Measurements from ENCODE around the gene CLIC4. TPM values are rescaled to one million over a fixed set of nuclear protein-coding genes. Genes with fewer than 3 reads are reported as not detected.

CLIC4 gene
- polyA plus RNA-seq, 1 donor (not counting 4 experiments of a cell fraction or from before 2014, with no cell fraction given): 130 TPM

DNA sequence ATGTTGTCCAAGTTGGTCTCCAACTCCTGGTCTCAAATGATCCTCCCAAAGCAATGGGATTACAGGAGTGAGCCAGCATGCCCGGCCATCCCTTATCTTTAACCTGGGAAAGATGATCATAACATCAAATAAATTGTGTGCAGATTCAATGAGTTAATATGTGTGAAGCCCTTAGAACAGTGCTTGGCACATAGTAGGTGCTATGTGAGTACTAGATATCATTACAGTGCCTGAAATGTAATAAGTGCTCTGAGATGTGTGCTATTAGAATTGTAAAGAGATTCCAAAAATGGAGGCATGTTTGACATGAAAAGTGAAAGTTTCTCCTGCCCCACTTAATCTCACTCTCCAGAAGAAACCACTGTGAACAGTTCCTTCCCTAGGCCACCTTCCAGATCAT is 113.0 kb downstream of the CLIC4 start:
- H3K79me2 ChIP-seq (ENCODE audit: control insufficient read depth, insufficient read depth, low read length): no peaks in the 10 kb centered on the region
- DNase-seq (ENCODE audit: low read depth, low spot score) (no peak), FAIRE-seq (no peak)
- no peaks in the 10 kb centered on the region for H4K20me1 ChIP-seq (ENCODE audit: control insufficient read depth, extremely low read depth, insufficient read depth, low read length)
- peaks cover 2% of the 10 kb centered on the region for H3K4me1 ChIP-seq (ENCODE audit: control insufficient read depth, extremely low read depth, insufficient read depth, low read length)
- H3K36me3 ChIP-seq (ENCODE audit: control insufficient read depth in 2 of 2, extremely low read depth in 1 of 2, insufficient read depth in 2 of 2, low read length in 2 of 2): no peaks in the 10 kb centered on the region
- no peak overlapping the region for H3K27ac ChIP-seq (ENCODE audit: control insufficient read depth, insufficient read depth, low read length)
- H3K9ac ChIP-seq (ENCODE audit: control insufficient read depth, extremely low read depth, insufficient read depth, low read length): no peak overlapping the region
- no peak overlapping the region for H3K4me3 ChIP-seq (ENCODE audit: control insufficient read depth in 2 of 3, extremely low read depth in 1 of 3, insufficient read depth in 2 of 3, low read depth in 1 of 3, low read length in 3 of 3)
- TF ChIP-seq, protein P1, sequence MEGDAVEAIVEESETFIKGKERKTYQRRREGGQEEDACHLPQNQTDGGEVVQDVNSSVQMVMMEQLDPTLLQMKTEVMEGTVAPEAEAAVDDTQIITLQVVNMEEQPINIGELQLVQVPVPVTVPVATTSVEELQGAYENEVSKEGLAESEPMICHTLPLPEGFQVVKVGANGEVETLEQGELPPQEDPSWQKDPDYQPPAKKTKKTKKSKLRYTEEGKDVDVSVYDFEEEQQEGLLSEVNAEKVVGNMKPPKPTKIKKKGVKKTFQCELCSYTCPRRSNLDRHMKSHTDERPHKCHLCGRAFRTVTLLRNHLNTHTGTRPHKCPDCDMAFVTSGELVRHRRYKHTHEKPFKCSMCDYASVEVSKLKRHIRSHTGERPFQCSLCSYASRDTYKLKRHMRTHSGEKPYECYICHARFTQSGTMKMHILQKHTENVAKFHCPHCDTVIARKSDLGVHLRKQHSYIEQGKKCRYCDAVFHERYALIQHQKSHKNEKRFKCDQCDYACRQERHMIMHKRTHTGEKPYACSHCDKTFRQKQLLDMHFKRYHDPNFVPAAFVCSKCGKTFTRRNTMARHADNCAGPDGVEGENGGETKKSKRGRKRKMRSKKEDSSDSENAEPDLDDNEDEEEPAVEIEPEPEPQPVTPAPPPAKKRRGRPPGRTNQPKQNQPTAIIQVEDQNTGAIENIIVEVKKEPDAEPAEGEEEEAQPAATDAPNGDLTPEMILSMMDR (optimal IDR thresholded peaks at IDR 0.05 in 1 of 3, IDR thresholded peaks at IDR 0.05 in 1 of 3, conservative IDR thresholded peaks at IDR 0.05 in 1 of 3; ENCODE audit: extremely low read depth in 1 of 3, insufficient read depth in 2 of 3, low read length in 3 of 3): no peak
- TF ChIP-seq EZH2 (IDR thresholded peaks at IDR 0.05; ENCODE audit: low read length): no peak
- no peaks in the 10 kb centered on the region for H3K9me1 ChIP-seq (ENCODE audit: control insufficient read depth, extremely low read depth, insufficient read depth, low read length)
- dilution Hi-C loops (cut with MboI; ENCODE audit: extremely low pct_ligation_motif_present, low sequenced_read_pairs): no loop called here
- H2AFZ ChIP-seq (ENCODE audit: control insufficient read depth, low read length): no peak overlapping the region
- no peak overlapping the region for H3K4me2 ChIP-seq (ENCODE audit: control insufficient read depth, extremely low read depth, insufficient read depth, low read depth, low read length)
- H3K9me3 ChIP-seq (ENCODE audit: control insufficient read depth, low read depth, low read length): no peaks in the 10 kb centered on the region
- H3K27me3 ChIP-seq (ENCODE audit: control insufficient read depth, extremely low read depth, insufficient read depth, low read length): peaks cover 18% of the 10 kb centered on the region

GRCh38 chr1:24859063-24860010 is 114.1 kb downstream of the CLIC4 start:
- dilution Hi-C loops (cut with MboI; ENCODE audit: extremely low pct_ligation_motif_present, low sequenced_read_pairs): no loop called here
- Histone ChIP-seq H3K36me3 (ENCODE audit: control insufficient read depth in 2 of 2, extremely low read depth in 1 of 2, insufficient read depth in 2 of 2, low read length in 2 of 2) (no peaks in the 10 kb centered on the region), H3K9ac (ENCODE audit: control insufficient read depth, extremely low read depth, insufficient read depth, low read length) (no peak overlapping the region), H4K20me1 (ENCODE audit: control insufficient read depth, extremely low read depth, insufficient read depth, low read length) (no peaks in the 10 kb centered on the region), H3K27me3 (ENCODE audit: control insufficient read depth, extremely low read depth, insufficient read depth, low read length) (peaks cover 18% of the 10 kb centered on the region), H3K9me3 (ENCODE audit: control insufficient read depth, low read depth, low read length) (no peaks in the 10 kb centered on the region), H3K27ac (ENCODE audit: control insufficient read depth, insufficient read depth, low read length) (no peak overlapping the region), H3K4me1 (ENCODE audit: control insufficient read depth, extremely low read depth, insufficient read depth, low read length) (peaks cover 2% of the 10 kb centered on the region), H3K4me2 (ENCODE audit: control insufficient read depth, extremely low read depth, insufficient read depth, low read depth, low read length) (no peak overlapping the region), H3K4me3 (ENCODE audit: control insufficient read depth in 2 of 3, extremely low read depth in 1 of 3, insufficient read depth in 2 of 3, low read depth in 1 of 3, low read length in 3 of 3) (no peak overlapping the region), H2AFZ (ENCODE audit: control insufficient read depth, low read length) (no peak overlapping the region), H3K79me2 (ENCODE audit: control insufficient read depth, insufficient read depth, low read length) (no peaks in the 10 kb centered on the region), H3K9me1 (ENCODE audit: control insufficient read depth, extremely low read depth, insufficient read depth, low read length) (no peaks in the 10 kb centered on the region)
- TF ChIP-seq, protein P1 (optimal IDR thresholded peaks at IDR 0.05 in 1 of 3, IDR thresholded peaks at IDR 0.05 in 1 of 3, conservative IDR thresholded peaks at IDR 0.05 in 1 of 3; ENCODE audit: extremely low read depth in 1 of 3, insufficient read depth in 2 of 3, low read length in 3 of 3): no peak
- no peak for TF ChIP-seq EZH2 (IDR thresholded peaks at IDR 0.05; ENCODE audit: low read length)
- no peak for DNase-seq (ENCODE audit: low read depth, low spot score)
- FAIRE-seq: no peak

All from keratinocyte (primary cell).